Occipital lobe (tissue), 2 donors: ENCODE results near the gene ERBIN. TPM values are rescaled to one million over a fixed set of nuclear protein-coding genes. Genes with fewer than 3 reads are reported as not detected.
A peak's percentile ranks its signal among the peaks of the same experiment; 100 is the strongest.
"Not testable (repeated sequence)": the region's sequence is repeated elsewhere in the genome, so short reads cannot be mapped to it uniquely, and the experiment has no call there.

Experiments used
- DNase-seq: peaks from one replicate; lab custom pipeline; 2025; lab: John Stamatoyannopoulos, UW
- total RNA-seq: library from RNA; depleted of rRNA; stranded (reverse); fragments of >200 nt; gene quantifications from one replicate; pipeline ENCODE4 v1.2.3, GENCODE V29; 2014

The ERBIN gene, protein sequence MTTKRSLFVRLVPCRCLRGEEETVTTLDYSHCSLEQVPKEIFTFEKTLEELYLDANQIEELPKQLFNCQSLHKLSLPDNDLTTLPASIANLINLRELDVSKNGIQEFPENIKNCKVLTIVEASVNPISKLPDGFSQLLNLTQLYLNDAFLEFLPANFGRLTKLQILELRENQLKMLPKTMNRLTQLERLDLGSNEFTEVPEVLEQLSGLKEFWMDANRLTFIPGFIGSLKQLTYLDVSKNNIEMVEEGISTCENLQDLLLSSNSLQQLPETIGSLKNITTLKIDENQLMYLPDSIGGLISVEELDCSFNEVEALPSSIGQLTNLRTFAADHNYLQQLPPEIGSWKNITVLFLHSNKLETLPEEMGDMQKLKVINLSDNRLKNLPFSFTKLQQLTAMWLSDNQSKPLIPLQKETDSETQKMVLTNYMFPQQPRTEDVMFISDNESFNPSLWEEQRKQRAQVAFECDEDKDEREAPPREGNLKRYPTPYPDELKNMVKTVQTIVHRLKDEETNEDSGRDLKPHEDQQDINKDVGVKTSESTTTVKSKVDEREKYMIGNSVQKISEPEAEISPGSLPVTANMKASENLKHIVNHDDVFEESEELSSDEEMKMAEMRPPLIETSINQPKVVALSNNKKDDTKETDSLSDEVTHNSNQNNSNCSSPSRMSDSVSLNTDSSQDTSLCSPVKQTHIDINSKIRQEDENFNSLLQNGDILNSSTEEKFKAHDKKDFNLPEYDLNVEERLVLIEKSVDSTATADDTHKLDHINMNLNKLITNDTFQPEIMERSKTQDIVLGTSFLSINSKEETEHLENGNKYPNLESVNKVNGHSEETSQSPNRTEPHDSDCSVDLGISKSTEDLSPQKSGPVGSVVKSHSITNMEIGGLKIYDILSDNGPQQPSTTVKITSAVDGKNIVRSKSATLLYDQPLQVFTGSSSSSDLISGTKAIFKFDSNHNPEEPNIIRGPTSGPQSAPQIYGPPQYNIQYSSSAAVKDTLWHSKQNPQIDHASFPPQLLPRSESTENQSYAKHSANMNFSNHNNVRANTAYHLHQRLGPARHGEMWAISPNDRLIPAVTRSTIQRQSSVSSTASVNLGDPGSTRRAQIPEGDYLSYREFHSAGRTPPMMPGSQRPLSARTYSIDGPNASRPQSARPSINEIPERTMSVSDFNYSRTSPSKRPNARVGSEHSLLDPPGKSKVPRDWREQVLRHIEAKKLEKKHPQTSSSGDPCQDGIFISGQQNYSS (N-terminal part only)
- 88.3 TPM for total RNA-seq

DNA sequence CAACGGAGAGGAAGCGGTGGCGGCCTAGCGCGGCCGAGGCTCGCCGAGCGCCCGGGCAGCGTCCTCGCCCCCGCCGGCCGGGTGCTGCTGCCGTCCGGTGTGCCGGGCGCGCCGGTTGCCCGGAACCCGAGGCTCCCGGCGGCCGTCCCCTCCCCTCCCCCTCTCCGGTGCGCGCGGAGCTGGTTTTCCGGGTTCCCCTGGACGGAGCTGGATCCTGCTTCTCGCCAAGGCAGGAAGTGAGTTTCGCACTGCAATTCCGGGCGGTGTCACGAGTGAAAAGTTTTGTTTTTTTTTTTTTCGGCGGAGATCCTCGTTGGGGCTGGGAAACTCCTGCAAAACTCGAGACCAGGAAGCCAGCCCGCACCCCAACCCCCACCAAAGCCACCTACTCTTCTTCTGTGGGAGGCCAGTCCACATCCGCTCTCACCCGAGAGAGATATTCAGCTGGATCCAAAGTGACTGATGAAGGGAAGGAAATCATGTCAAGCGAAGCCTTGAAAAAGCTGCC, at the start of gene ERBIN:
ERBIN (plus strand) TSS at position 300 of the 508 bp plus-strand sequence. CDS start 66,144 bp downstream, outside the sequence.
- DNase-seq = peak; percentile 34

DNA sequence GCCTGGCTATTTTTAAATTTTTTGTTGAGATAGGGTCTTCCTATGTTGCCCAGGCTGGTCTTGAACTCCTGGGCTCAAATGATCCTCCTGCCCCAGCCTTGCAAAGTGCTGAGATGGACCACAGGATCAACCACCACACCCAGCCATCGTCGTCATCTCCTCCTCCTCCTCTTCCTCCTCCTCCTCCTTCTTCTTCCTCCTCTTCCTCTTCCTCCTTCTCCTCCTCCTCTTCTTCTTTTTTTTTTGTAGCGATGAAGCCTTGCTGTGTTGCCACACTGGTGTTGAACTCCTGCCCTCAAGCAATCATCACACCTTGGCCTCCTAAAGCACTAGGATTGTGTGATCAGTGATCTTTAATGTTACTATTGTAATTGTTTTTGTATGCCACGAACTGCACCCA, 49.4 kb upstream of the ERBIN start:
- no peak for DNase-seq

DNA sequence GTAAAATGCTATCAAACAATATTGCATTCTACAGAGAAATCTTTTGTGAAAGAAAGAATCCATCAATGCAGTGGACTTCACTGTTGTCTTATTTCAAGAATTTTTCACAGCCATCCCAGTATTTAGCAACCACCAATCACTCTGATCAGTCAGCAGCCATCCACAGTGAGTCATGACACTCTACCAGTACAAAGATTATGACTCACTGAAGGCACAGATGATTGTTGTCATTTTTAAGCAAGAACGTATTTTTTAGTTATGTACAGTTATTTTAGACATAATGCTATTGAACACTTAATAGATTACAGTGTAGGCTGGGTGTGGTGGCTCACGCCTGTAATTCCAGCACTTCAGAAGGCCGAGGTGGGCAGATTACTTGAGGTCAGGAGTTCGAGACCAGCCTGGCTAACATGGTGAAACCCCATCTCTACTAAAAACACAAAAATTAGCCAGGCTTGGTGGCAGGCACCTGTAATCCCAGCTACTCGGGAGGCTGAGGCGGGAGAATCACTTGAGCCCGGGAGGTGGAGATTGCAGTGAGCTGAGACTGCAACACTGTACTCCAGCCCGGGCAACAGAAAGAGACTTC, 46.6 kb upstream of the ERBIN start:
- not testable (repeated sequence) for DNase-seq

DNA sequence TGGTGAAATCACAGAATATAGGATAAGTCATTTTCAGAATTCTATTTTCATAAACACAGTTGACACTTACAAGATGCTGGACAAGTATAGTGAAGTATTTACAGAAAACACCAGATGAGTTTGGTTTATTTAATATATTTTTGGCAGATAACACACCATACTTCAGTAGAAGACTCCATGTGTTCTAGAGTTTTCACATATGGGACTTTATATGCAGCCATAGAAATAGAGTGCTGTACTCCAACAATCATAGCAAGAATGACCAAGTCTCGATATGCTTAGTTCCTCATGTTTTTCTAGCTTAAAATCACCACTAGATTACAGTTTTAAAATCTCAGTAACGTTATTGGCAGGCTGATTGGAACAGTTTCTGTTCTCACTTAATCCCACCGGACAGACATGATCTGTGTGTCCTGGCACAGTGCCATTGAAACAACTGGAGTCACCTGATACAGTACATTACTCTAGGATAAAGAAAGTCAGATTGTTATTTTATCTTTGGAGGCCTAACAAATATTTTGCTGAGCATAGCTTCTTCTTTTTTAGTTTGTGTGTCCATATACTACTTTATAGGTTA, 45.8 kb upstream of the ERBIN start:
- DNase-seq = no peak

DNA sequence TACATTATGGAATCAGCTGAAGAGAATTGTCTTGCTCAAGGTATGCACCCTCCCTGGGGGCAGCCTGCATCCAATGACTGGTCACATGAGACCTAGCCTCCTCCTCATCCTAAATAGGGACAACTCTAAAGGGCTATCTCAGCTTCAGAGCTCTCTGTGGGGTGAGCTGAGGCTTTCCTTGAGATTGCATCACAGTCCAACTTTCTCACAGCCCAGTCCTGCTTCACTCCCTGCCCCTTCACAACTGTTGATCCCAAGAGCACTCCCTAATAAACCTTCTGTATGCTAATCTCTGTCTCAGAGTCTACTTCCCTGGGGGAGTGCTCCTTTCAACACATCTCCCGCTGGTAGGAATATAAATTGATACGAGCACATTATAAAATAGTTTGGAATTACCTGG, 44.1 kb upstream of the ERBIN start:
- no peak for DNase-seq

DNA sequence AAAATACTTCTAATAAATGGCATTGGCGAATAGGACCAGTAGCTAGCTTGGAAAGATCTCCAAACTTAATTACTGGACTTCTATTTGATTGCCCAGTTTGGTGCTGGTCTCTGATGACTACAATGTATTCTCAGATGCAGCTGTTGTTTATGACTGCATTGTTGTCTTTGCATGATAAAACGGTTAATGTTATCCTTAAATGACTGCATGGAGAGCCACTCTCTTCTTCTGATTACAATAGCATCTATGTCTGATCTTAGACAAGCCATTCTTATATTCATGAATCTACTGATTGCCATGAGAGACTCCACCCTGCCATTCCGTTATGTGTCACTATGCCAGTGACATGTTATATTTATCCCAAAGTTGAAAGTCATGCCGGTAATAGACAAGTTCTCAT, 42.9 kb upstream of the ERBIN start:
- no peak for DNase-seq

DNA sequence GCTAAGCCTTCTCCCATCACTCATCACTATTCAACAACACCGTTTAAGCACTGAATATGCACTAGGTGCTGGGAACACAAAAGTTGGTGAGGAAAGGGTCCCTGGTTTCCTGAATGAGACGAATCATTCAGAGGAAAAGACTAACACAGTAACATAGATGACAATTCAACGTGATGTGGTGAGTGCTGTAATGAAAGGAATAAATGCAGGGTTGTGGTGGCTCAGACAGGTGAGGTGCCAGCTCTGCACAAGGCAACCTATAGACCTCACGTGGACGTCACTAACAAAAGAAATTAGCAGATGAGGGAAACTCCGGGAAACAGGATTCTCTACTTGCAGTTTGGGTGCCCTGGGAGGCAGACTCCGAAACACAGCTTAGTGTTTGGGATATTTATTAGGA, 40.0 kb upstream of the ERBIN start:
- DNase-seq = no peak

DNA sequence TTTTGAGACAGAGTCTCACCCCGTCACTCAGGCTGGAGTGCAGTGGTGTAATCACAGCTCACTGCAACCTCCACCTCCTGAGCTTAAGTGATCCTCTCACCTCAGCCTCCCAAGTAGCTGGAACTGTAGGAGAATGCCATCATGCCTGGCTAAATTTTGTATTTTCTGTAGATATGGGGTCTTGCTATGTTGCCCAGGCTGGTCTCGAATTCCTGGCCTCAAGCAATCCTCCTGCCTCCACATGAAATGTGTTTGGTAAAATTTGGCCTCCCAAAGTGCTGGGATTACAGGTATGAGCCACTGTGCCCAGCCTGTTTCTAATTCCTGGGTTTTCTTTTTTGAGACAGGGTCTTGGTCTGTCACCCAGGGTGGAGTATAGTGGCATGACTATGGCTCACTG, 34.4 kb upstream of the ERBIN start:
- DNase-seq = not testable (repeated sequence)

DNA sequence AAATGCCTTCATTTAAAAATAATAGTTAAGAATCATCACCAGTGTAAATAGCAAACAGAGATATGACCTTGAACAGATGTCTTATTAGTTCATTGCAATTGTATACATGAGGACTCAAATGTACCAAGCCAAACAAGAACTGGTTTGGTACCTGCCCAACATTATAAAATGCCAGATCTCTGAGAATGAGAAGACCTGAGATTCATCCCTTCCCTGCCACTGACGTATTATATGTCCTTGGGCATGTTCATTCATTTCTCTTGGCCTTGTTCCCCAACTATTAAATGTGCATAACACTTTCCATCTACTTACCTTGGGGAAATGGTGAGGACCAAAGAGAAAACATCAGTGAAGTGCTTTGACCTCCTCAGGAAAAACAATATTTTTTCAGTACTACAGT, 33.6 kb upstream of the ERBIN start:
- DNase-seq = no peak

DNA sequence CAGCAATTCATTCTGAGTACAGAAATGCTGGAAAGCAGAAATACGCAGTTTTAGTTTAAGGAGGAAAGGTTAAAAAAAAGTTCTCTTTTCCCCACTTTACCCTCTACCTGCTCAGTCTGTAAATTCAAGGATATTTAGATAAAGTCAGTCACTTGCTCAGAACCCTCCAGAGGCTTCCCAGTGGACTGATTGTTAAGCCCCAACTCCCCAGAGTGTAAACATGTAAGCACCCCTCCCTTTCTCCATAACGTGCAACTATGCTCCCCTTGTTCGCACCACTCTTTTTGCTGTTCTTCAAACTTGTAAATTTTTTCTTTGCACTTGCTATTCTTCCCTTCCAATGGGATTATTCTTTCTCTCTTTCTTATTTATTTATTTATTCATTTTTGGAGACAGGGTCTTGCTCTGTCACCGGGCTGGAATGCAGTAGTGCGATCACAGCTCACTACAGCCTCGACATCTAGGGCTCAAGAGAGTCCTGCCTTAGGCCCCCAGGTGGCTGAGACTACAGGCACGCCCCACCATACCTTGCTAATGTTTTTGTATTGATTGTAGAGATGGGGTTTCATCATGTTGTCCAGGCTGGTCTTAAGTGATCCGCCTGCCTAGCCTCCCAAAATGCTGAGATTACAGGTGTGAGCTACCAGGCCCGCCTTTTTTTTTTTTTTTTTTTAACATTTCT, 32.5 kb upstream of the ERBIN start:
- no peak for DNase-seq

DNA sequence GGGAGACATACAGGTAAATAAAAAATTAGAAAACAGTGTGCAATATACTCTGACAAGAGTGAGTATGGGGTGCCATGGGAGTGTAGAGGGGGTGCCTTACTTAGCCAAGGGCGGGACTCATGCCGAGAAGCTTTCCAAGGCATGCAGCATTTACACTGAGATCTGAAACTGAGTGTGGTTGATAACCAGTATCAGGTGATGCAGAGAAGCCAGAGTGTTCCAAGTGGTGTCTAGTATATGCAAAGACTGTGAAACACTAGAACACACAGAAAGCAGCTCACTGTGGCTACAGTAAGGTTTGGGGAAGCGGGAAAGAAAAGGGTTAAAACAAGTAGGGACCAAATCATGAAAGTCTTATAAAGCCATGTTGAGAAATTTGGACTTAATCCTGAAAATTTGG, 30.5 kb upstream of the ERBIN start:
- no peak for DNase-seq

DNA sequence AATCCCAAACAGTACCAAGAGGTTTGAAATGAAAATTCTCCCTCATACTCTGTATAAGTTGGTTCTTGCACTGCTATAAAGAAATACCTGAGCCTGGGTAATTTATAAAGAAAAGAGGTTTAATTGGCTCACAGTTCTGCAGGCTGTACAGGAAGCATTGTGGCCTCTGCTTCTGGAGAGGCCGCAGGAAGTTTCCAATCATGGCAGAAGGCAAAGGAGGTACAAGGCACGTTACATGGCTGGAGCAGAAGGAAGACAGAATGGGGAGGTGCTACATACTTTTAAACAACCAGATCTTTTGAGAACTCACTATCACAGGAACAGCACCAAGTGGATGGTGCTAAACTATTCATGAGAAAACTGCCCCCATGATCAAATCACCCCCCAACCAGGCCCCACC, 25.6 kb upstream of the ERBIN start:
- no peak for DNase-seq

DNA sequence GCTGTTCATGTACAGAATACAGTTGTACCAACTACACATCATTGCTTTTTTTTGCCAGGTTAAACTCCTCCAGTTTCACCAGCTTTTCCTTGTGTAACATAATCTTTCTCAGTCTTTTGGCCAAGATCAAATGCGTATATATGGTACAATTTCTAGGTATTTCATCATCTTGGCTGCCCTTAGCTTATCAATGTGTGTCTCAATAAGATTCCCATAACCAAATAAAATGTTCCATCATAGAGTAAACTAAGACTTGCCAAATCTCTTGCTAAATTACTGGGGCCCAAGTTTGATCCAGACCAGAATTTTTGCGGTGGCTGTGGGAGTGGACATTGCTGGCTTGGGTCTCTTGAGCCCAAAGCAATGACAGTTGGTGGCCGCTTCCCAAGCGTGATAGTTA, 24.3 kb upstream of the ERBIN start:
- no peak for DNase-seq

DNA sequence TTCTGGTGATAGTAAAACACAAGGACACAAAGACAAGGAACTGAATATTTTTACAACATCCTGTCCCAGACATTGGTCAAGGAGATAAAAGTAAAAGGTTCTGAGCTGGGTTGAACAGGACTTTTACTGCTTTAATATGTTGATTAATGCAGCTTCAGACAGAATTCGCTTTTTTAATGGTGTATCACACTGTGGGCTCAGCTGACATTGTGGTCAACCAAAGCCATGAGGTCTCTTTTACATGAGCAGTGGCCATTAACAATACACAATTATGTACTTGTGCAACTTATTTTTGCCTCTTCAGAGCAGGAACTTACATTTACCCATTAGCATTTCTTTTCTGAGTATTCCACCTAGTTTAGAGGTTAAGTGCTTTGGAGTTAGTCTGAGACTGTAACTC, 22.8 kb upstream of the ERBIN start:
- DNase-seq = no peak

DNA sequence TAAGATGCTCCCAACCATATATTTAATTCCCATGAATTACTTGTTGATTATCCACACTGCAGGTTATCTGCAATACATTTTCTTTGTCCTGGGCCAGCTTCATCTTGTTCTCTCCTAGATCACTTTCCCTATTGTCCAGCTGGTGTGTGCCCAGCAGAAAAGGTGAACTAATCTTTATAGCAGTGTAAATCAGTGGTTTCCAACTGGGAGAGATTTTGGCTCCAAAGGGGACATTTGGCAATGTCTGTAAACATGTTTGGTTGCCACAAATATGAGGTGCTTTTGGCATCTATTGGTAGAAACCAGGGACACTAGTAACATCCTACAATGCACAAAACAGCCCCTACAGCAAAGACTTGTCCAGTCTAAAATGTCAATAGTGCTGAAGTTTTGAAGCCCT, 20.1 kb upstream of the ERBIN start:
- no peak for DNase-seq

DNA sequence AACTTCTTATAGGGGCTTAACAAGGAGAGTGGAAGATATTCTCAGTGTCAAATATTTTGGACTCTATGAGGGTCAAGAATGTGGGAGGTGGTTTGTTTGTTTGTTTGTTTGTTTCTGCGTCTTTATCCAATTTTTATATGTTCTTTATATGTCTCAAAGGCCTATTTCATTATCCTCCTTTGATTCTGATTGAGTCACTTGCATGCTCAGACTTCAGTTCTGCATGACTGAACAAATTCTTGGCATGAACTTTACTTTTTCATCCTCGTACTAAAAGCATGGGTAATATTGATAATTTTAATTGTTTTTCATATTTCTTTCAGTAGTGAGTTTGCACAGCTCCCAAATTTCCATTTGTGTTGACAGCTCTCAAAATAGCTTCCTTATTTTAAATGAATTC, 19.2 kb upstream of the ERBIN start:
- DNase-seq = no peak

DNA sequence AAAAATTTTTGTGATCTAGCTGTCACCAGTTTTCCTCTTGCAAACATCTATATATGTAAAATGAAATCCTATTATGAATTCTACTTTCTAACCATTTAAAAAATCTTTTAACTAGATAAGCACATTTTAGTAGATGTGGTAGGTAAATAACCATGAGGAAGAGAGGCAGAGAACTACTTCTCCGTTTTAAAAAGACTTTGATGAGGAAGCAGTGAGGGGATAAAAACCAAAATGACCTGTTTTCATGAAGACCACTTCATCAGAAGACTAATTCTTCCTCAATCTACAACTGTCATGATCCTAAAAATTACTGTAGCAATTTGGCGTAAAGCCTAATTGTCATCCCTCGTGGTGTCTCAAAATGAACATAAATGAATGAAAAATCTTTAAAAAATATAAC, 15.7 kb upstream of the ERBIN start:
- DNase-seq = no peak

DNA sequence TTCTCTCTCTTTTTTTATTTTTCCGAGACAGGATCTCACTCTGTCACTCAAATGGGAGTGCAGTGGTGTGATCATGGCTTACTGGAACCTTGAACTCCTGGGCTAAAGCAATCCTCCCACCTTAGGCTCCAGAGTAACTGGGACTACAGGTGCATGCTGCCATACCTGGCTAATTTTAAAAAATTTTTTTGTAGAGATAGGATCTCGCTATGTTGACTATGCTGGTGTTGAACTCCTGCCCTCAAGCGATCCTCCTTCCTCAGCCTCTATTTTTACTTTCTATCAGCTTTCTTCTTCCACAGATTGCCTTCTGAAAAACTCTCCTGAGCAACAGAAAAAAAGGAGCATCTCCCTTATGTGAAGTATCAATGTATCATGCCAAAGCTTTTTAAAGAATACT, 14.1 kb upstream of the ERBIN start:
- no peak for DNase-seq

DNA sequence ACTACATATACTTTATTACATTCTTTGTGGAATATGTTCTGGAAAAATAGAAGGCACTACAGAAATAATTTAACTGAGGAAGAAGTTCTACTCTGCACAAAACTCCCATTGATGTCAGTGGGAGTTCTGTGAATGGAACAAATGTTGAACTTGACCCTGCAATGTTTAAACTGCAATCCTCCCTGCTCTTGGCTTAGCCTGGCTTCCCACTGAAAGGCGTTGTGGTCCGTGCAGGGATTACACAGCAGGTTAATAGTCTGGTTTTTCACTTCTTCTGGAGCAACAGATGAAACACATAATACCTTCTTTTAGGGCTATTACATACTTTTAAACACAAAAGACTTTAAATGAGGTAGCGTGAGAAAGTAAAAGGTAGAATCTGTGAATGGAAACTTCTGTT, 12.9 kb upstream of the ERBIN start:
- DNase-seq = no peak

DNA sequence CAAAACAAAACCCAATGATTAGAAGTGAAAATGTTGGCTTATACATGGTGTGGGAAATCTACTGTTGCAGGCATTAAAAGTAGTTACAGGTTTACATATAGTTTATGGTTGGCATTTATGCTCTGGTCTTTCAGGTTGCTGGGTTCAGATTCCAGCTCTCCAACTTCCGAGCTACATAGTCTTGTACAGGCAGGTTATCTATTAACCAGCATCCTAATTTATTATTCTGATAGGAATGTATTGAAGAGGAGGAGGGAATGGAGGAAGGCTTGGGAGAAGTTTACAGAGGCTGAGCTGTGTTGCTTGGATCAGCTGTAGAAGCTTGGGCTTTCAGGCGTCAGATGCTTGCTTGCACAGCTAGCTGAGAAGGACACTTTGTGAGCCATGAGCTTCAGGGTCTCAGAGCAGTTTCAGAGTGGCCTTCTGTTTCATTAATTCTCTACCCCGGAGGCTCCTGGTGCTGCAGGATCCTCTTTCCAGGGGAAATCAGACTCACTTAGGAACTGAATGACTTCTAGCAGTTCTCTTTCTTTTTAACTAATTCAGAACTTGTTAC, 11.7 kb upstream of the ERBIN start:
- DNase-seq = no peak
